T-helper 1 cell treated with Interleukin-12 subunit alpha and Interleukin-12 subunit beta and Interleukin-4 antibody, amounts not matched to agents 30 ng/mL and 1 ng/mL, for 36 hours (primary cell): ENCODE measurements around the gene CASTOR1. TPM values are rescaled to one million over a fixed set of nuclear protein-coding genes. Genes with fewer than 3 reads are reported as not detected.

Experiments used
- intact Hi-C: fragments of 100-400 bp; cut with micrococcal nuclease; formaldehyde crosslinking; loops from one replicate; pipeline ENCODE4 v1.15.1; 2024
- total RNA-seq: library from RNA; stranded (reverse); gene quantifications from 2 replicates; pipeline ENCODE4 v1.2.3, GENCODE V29; 2022

Gene CASTOR1
- total RNA-seq, 1 donor from 2014 or later: 17.5 TPM

GRCh38 chr22:30266445-30267381 lies 22.6 kb downstream of the CASTOR1 start, which contains the start of gene OSM:
TSS of gene OSM (minus strand) at chr22:30266851. CDS start at chr22:30266799, 52 bp downstream.
- intact Hi-C loops: loop anchor here (1.0 to 5.0 kb wide), 13 partner anchors 20 to 794 kb away; partner anchors contain the start of genes ASCC2, LIF, NF2 and RNF215

GRCh38 chr22:30265823-30266444 lies 23.4 kb downstream of the CASTOR1 start:
- intact Hi-C loops: loop anchor here (1.0 to 5.0 kb wide), 7 partner anchors 20 to 794 kb away; partner anchors contain the start of genes LIF, NF2, RNF215 and SF3A1

- intact Hi-C loops: loop anchor here (5.0 kb wide), 3 partner anchors 498 to 793 kb away; partner anchors contain the start of genes NF2, UQCR10 and ZMAT5
Measured at GRCh38 chr22:30265131-30265720, 24.1 kb downstream of the CASTOR1 start.

- intact Hi-C loops: loop anchor here (1.0 kb wide), 1 partner anchor 23 kb away; no protein-coding TSS in a partner anchor
Measured at GRCh38 chr22:30263883-30264282, 25.4 kb downstream of the CASTOR1 start.

GRCh38 chr22:30262917-30263741 lies 26.2 kb downstream of the CASTOR1 start:
- intact Hi-C loops: loop anchor here (1.0 kb wide), 1 partner anchor 24 kb away; no protein-coding TSS in a partner anchor

GRCh38 chr22:30262112-30262511 lies 27.2 kb downstream of the CASTOR1 start:
- intact Hi-C loops: no loop called here

- intact Hi-C loops: no loop called here
Measured at GRCh38 chr22:30261134-30261533, 28.2 kb downstream of the CASTOR1 start.

- intact Hi-C loops: no loop called here
Measured at GRCh38 chr22:30260682-30261081, 28.6 kb downstream of the CASTOR1 start.

- intact Hi-C loops: no loop called here
Measured at GRCh38 chr22:30260276-30260675, 29.0 kb downstream of the CASTOR1 start.

GRCh38 chr22:30254314-30254713 lies 35.0 kb downstream of the CASTOR1 start:
- intact Hi-C loops: no loop called here

- intact Hi-C loops: no loop called here
Measured at GRCh38 chr22:30253205-30253852, 36.0 kb downstream of the CASTOR1 start.

- intact Hi-C loops: no loop called here
Measured at GRCh38 chr22:30252411-30253204, 36.7 kb downstream of the CASTOR1 start.

- intact Hi-C loops: no loop called here
Measured at GRCh38 chr22:30251711-30252110, 37.6 kb downstream of the CASTOR1 start.

GRCh38 chr22:30250661-30251267 lies 38.5 kb downstream of the CASTOR1 start:
- intact Hi-C loops: no loop called here

- intact Hi-C loops: no loop called here
Measured at GRCh38 chr22:30250039-30250565, 39.2 kb downstream of the CASTOR1 start.

- intact Hi-C loops: loop anchor here (5.0 kb wide), 2 partner anchors 38 to 82 kb away; partner anchors contain the start of gene CASTOR1
Measured at GRCh38 chr22:30249049-30250038, 40.0 kb downstream of the CASTOR1 start.

- intact Hi-C loops: loop anchor here (5.0 kb wide), 2 partner anchors 39 to 81 kb away; partner anchors contain the start of gene CASTOR1
Measured at GRCh38 chr22:30248484-30248883, 40.8 kb downstream of the CASTOR1 start.
